HUES6 (cell line): Measurements from ENCODE around the gene SLC9A9.

Source experiments
- H3K27ac ChIP-seq: 2 replicates; pipeline ENCODE4 v1.7.0; 2013; ENCODE audit warnings: low read depth, mild to moderate bottlenecking, low read length, inconsistent platforms
- H3K27me3 ChIP-seq: 2 replicates; pipeline ENCODE4 v1.6.1; 2013; ENCODE audit warnings: low read length; ENCODE audit not compliant: control insufficient read depth, insufficient read depth
- H3K36me3 ChIP-seq: 2 replicates; pipeline ENCODE4 v1.6.1; 2013; ENCODE audit warnings: low read length; ENCODE audit not compliant: control insufficient read depth, insufficient read depth
- H3K4me1 ChIP-seq: 2 replicates; pipeline ENCODE4 v1.6.1; 2013; ENCODE audit warnings: low read length; ENCODE audit not compliant: control insufficient read depth, insufficient read depth
- H3K4me3 ChIP-seq: 2 replicates; pipeline ENCODE4 v1.5.1; 2013; ENCODE audit warnings: low read depth, low read length
- H3K9ac ChIP-seq: one replicate; pipeline ENCODE4 v1.6.1; 2013; ENCODE audit warnings: mild to moderate bottlenecking, low read length
- H3K9me3 ChIP-seq: 2 replicates; pipeline ENCODE4 v1.6.1; 2013; ENCODE audit warnings: low read depth, low read length; ENCODE audit not compliant: control insufficient read depth, insufficient read depth

Gene SLC9A9

DNA sequence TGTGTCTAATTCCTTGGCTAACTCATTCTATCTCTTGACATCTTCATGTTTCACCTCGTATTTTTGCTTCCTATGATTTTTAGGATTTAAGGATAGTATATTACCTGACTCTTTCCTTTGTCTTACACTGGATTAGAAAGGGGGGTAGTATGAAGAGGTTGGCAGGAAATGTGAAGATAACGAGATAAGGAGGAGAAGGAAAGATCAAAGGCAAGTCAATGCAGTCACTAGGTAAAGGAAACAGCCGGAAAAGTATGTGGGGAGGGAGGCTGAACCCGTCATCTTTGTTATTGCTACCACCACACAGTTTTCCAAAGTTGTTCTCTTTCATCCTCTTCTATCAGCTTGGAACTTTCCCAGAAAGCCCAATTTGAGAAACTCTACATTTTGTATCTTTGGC lies 90.6 kb downstream of the SLC9A9 start:
- no peak overlapping the region for H3K4me3 ChIP-seq
- H3K4me1 ChIP-seq = no peaks in the 10 kb centered on the region; the same call in 1 of the 2 replicates
- no peak overlapping the region for H3K9ac ChIP-seq
- no peaks in the 10 kb centered on the region for H3K36me3 ChIP-seq
- no peaks in the 10 kb centered on the region for H3K27me3 ChIP-seq
- no peak overlapping the region for H3K27ac ChIP-seq
- H3K9me3 ChIP-seq = no peaks in the 10 kb centered on the region

DNA sequence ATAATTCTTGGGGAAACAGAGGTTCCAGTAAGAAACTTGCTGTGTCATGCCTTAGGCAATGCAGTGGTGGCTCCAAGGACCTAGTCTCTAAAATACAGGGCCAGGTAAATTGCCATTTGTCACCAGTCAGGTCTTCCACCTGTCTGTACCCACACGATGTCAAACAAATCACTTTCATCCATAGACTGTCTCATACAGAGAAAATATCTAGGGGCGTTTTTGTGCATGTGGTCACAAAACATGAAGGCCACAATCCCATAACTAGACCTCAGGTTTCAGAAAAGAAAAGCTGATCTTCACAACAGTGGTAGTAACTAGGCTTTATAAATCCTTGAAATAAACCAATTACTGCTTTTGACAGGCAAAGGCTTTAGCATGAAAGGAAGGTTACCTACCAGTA lies 92.3 kb downstream of the SLC9A9 start:
- Histone ChIP-seq H3K4me1 (no peaks in the 10 kb centered on the region; the same call in 1 of the 2 replicates), H3K36me3 (no peaks in the 10 kb centered on the region), H3K9ac (no peak overlapping the region), H3K4me3 (no peak overlapping the region), H3K9me3 (no peaks in the 10 kb centered on the region), H3K27me3 (no peaks in the 10 kb centered on the region), H3K27ac (no peak overlapping the region)

DNA sequence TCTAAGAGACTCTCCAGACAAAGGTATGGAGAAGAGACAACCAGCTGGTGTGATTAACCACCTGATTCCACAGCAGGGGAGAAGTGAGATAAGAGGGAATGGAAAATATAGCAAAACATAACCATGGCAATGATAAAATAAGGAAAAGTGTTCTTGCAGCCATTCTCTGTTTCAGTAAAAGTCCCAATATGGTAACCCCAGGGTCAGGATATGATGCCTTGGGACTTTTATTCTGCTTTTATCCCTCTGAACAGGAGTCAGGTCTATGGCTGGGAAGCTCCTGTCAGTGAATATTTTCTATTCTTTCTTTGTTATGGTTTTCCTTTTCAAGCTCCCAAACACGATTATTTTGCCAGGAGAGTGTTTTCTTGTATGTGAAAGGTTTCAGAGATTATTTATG lies 94.2 kb downstream of the SLC9A9 start:
- no peaks in the 10 kb centered on the region for H3K36me3 ChIP-seq
- no peak overlapping the region for H3K9ac ChIP-seq
- no peak overlapping the region for H3K27ac ChIP-seq
- H3K4me3 ChIP-seq = no peak overlapping the region
- no peaks in the 10 kb centered on the region for H3K9me3 ChIP-seq
- no peaks in the 10 kb centered on the region for H3K27me3 ChIP-seq
- H3K4me1 ChIP-seq = no peaks in the 10 kb centered on the region; the same call in 1 of the 2 replicates

DNA sequence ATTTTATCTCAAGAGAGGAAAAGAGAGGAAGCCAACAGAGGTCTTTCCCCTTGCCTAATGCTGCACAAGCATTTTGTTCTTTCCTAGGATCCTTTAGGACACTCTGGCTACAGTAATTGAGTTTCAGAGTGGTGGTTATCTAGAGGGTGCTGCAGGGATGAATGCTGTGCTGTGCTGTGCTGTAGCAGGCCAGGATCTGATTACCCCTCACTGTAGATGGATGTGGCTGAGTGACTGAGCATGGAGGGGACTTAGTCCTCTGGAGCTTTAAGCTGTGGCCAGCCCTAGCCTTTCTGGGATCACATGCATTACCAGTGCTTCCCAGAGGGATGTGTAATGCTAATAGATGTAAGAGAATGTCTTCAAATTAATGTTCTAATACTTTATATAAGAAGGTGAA lies 94.8 kb downstream of the SLC9A9 start:
- Histone ChIP-seq H3K36me3 (no peaks in the 10 kb centered on the region), H3K9ac (no peak overlapping the region), H3K9me3 (no peaks in the 10 kb centered on the region), H3K4me3 (no peak overlapping the region), H3K4me1 (no peaks in the 10 kb centered on the region; the same call in 1 of the 2 replicates), H3K27ac (no peak overlapping the region), H3K27me3 (no peaks in the 10 kb centered on the region)

DNA sequence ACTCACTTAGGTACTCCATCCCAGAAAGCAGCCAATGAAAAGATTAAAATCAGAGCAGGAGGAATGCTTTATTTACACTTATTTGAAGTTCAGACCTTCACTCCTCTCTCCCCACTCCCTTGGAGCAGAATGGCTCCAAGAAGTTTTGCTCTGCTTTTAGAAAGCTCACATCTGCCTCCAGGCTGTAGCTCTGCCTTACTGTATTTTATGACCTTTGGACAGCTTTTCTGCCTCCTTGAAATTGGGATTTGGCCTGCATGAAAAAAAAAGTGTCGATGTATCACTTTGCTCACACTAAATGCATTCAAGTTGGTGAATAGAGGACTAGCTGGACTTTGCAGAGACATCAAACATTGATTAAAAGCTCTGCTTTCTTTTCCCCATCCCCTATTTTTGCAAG lies 95.3 kb downstream of the SLC9A9 start:
- Histone ChIP-seq H3K27ac (no peak overlapping the region), H3K27me3 (no peaks in the 10 kb centered on the region), H3K4me1 (no peaks in the 10 kb centered on the region; the same call in 1 of the 2 replicates), H3K9ac (no peak overlapping the region), H3K36me3 (no peaks in the 10 kb centered on the region), H3K4me3 (no peak overlapping the region), H3K9me3 (no peaks in the 10 kb centered on the region)

DNA sequence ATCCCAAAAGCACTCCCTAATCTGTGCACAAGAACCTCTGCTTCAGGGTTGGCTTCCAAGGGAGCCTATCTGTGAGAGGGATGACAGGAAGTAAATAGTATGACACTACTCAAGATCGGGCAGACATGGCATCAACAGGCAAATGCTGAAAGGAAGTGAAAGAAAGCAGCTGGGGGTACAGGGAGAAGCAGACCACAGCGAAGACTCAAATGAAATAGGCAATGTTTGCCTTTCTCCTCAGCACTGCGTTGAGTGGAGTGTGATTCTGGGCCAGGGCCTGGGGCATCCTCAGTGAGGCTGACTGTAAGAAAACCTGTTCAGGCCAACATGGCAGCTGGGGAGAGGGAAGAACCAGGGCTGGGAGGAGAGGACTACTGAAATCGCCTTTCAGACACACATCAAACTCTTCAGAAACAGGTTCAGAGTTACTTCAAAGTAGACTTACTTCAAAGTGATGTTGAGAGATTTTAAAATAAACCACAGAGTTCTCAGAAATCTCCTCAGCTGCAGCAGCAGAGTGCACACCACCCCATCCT lies 96.6 kb downstream of the SLC9A9 start:
- H3K36me3 ChIP-seq = no peaks in the 10 kb centered on the region
- H3K4me3 ChIP-seq = no peak overlapping the region
- H3K27ac ChIP-seq = no peak overlapping the region
- H3K9me3 ChIP-seq = no peaks in the 10 kb centered on the region
- H3K4me1 ChIP-seq = no peaks in the 10 kb centered on the region
- no peak overlapping the region for H3K9ac ChIP-seq
- no peaks in the 10 kb centered on the region for H3K27me3 ChIP-seq

DNA sequence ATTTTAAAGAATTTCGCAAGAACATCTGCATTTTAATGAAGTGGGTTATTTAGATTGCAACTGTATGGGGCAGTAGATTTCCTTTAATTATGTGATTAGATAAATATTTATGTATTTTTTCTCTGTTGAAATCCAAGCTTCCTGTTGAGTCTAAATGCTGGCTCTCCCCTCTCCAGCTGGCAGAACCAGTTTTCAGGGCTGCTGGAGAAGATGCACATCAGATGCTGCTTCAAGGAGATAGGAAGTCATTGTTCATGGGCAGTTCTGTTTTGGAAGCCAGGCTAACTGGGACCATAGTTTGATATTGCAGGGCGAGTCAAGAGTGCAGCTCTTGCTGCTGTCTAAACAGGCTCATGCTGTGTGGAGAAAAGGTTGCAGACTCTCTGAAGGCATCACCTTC lies 97.4 kb downstream of the SLC9A9 start:
- H3K4me1 ChIP-seq = no peaks in the 10 kb centered on the region
- H3K9me3 ChIP-seq = no peaks in the 10 kb centered on the region
- no peak overlapping the region for H3K9ac ChIP-seq
- H3K27ac ChIP-seq = no peak overlapping the region
- no peaks in the 10 kb centered on the region for H3K27me3 ChIP-seq
- H3K36me3 ChIP-seq = no peaks in the 10 kb centered on the region
- H3K4me3 ChIP-seq = no peak overlapping the region

DNA sequence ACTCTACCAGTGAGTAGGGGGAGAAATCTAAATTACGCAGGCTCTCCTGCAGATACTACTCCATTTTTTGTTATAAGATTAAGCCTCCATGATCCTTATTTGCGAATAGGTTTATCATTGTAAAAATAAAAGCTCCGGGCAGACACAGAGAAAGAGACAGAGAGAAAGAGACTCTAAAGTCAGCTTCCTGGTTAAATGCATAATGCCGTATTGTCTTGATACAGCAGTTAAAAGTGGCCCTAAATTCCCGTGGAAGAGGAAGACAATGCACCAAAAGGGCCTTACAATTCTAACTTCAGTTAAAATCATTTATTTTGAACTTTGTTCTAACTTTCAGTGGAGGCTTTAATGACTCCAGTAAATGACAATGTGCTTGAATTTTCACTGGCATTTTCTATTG lies 98.3 kb downstream of the SLC9A9 start:
- Histone ChIP-seq H3K9me3 (no peaks in the 10 kb centered on the region), H3K4me3 (no peak overlapping the region), H3K9ac (no peak overlapping the region)

DNA sequence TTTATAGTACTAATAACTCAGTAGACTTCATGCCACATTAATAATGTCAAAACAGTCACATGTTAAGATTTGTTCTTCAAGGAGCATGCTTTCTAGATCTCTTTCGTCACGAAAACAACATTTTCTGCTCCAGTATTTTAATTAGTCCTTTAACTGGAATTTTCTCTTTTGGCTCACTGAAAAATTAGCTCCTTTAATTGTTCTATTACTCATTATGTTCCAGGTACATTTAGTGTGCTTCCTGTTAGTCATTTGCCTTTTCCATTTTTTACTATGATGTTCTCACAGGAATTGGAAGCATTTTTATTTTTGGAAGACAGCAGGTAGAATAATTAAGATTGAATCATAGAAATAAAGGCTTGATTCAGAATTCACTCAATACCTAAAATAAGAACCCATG lies 111.2 kb downstream of the SLC9A9 start:
- H3K4me3 ChIP-seq = no peak overlapping the region

More for the DNA sequence above, 98.3 kb downstream of the SLC9A9 start:
- Histone ChIP-seq H3K36me3 (no peaks in the 10 kb centered on the region), H3K27ac (no peak overlapping the region), H3K4me1 (no peaks in the 10 kb centered on the region), H3K27me3 (no peaks in the 10 kb centered on the region)

DNA sequence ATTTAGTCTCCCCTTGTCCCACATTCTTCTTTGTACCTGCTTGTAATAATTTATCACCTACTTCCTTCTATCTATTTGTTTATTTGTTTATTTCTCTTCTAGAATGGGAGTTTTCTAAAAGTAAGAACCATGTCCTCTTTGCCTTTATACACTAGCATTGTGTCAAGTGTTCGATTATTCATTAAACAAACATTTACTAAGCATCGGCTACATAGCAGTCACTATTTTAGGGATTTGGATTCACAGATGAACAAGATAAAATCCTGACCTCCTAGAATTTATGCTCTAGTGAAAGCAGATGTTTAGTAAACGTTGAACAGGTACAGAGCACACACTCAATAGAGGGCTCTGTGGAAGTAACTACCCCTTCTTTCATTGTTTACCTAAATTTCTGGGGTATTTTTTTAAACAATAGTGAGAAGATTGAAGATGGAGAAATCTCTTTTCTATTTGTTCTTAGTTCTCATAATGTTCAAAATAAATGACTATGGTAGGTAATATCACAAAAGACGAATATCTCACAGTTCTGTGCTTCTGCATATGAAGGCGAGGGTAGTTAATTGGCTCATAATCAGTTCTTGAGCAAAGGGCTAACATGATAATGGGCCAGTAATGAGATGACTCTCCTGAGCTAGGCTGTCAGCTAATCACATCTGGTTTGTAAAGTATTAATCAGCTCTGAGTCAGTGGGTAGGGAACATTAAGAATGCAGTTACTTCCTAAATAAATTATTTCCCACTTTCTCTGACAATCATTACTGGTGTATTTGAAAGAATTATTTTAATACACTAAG lies 111.9 kb downstream of the SLC9A9 start:
- Histone ChIP-seq H3K36me3 (no peaks in the 10 kb centered on the region), H3K9ac (no peak overlapping the region), H3K4me1 (no peaks in the 10 kb centered on the region), H3K27me3 (no peaks in the 10 kb centered on the region), H3K27ac (no peak overlapping the region), H3K9me3 (no peaks in the 10 kb centered on the region; the same call in 1 of the 2 replicates), H3K4me3 (no peak overlapping the region)

More for the DNA sequence above, 111.2 kb downstream of the SLC9A9 start:
- Histone ChIP-seq H3K27ac (no peak overlapping the region), H3K9me3 (no peaks in the 10 kb centered on the region; the same call in 1 of the 2 replicates), H3K9ac (no peak overlapping the region), H3K4me1 (no peaks in the 10 kb centered on the region), H3K27me3 (no peaks in the 10 kb centered on the region), H3K36me3 (no peaks in the 10 kb centered on the region)

DNA sequence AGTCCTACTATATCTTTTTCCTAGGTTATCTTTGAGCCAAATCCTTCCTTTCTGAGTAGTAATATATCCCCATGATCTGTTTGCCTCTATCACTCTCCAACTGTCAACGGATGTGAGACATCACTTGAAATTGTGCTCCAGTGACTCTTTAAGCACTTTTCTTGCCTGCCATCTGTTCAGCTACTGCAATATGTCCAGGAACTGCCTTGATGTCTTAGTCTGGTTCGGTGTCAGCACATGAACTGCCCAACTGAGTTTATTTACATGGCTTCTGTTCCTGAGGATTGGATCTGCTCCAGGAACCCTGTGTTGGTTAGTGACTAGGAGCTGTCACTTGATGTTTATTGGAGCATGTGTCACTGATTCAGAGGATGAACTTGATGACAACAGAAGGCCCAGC lies 116.5 kb downstream of the SLC9A9 start:
- no peak overlapping the region for H3K27ac ChIP-seq
- no peak overlapping the region for H3K9ac ChIP-seq
- no peak overlapping the region for H3K4me3 ChIP-seq
- H3K4me1 ChIP-seq = no peaks in the 10 kb centered on the region
- H3K27me3 ChIP-seq = no peaks in the 10 kb centered on the region
- H3K9me3 ChIP-seq = no peaks in the 10 kb centered on the region
- H3K36me3 ChIP-seq = no peaks in the 10 kb centered on the region
